T-cell (primary cell): Measurements from ENCODE around the gene ADAD2. TPM values are rescaled to one million over a fixed set of nuclear protein-coding genes. Genes with fewer than 3 reads are reported as not detected.

ENCODE experiments used
- ATAC-seq, 4 experiments: fragments of 200-7000 bp in 3 of 4; fragments of 150-1000 bp in 1 of 4; cut with Tn5 transposase; replicated peaks in 1 of 4; 1 replicate in 3 of 4; 2 replicates in 1 of 4; pipeline ENCODE4 v1.10.0; 2021; ENCODE audit warnings: moderate library complexity in 3 of 4, mild to moderate bottlenecking in 2 of 4, moderate number of reproducible peaks in 1 of 4
- CTCF ChIA-PET, 2 donors: fragments of 300-600 bp; sonication (Branson Sonifier 250); formaldehyde crosslinking; loops; one replicate each; lab custom pipeline; 2022; ENCODE audit warnings: antibody characterized with exemption in 2 of 2; lab: Charles Lee
- POLR2A ChIA-PET, 2 donors: fragments of 300-600 bp; sonication (Branson Sonifier 250); formaldehyde crosslinking; loops; one replicate each; lab custom pipeline; 2022; ENCODE audit warnings: antibody characterized with exemption in 2 of 2; lab: Charles Lee
- DNase-seq, 35 experiments: peaks; one replicate each; pipeline versions ENCODE4 v3.0.0 to v3.0.0-alpha.2; 2013 to 2023
- H3K27ac ChIP-seq: one replicate; pipeline ENCODE4 v1.5.1; 2013; ENCODE audit warnings: low read length
- H3K27me3 ChIP-seq, 2 experiments: replicated peaks in 1 of 2; 1 replicate in 1 of 2; 2 replicates in 1 of 2; pipeline versions ENCODE4 v1.6.1 to v1.7.0; 2013; ENCODE audit warnings: low read length in 1 of 2, mixed read lengths in 1 of 2; ENCODE audit not compliant: control insufficient read depth in 2 of 2, insufficient read depth in 2 of 2; ENCODE audit errors: extremely low read depth in 1 of 2
- H3K36me3 ChIP-seq, 2 donors: 1 replicate in 1 of 2; 2 replicates in 1 of 2; pipeline versions ENCODE4 v1.6.1 to v1.7.0; 2013; ENCODE audit warnings: low read length in 1 of 2; ENCODE audit not compliant: control insufficient read depth in 2 of 2, insufficient read depth in 1 of 2; ENCODE audit errors: extremely low read depth in 1 of 2
- H3K4me1 ChIP-seq, 2 experiments: 1 replicate in 1 of 2; 2 replicates in 1 of 2; pipeline versions ENCODE4 v1.6.1 to v1.7.0; 2013; ENCODE audit warnings: low read length in 2 of 2, mixed read lengths in 1 of 2; ENCODE audit not compliant: insufficient read depth in 2 of 2, control insufficient read depth in 1 of 2; ENCODE audit errors: extremely low read depth in 1 of 2
- H3K4me3 ChIP-seq, 2 donors: 1 replicate in 1 of 2; 2 replicates in 1 of 2; pipeline versions ENCODE4 v1.5.1 to v1.7.0; 2013; ENCODE audit warnings: mild to moderate bottlenecking in 2 of 2, low read length in 1 of 2, moderate library complexity in 1 of 2; ENCODE audit not compliant: control insufficient read depth in 1 of 2; ENCODE audit errors: extremely low read depth in 1 of 2
- H3K9me3 ChIP-seq: 2 replicates; pipeline ENCODE4 v1.7.0; 2013
- H3K27ac Mint-ChIP-seq, 2 donors: one replicate each; pipeline ENCODE4 v1.8.0; 2020 to 2021; ENCODE audit warnings: mild to moderate bottlenecking in 2 of 2, mixed read lengths in 2 of 2
- H3K27me3 Mint-ChIP-seq, 2 donors: one replicate each; pipeline ENCODE4 v1.8.0; 2021 to 2022; ENCODE audit warnings: mixed read lengths in 2 of 2
- H3K36me3 Mint-ChIP-seq: one replicate; pipeline ENCODE4 v1.8.0; 2021; ENCODE audit warnings: mixed read lengths
- H3K4me1 Mint-ChIP-seq, 3 donors: one replicate each; pipeline ENCODE4 v1.8.0; 2020 to 2022; ENCODE audit warnings: mixed read lengths in 3 of 3, mild to moderate bottlenecking in 1 of 3
- H3K4me3 Mint-ChIP-seq, 3 donors: one replicate each; pipeline ENCODE4 v1.8.0; 2020 to 2022; ENCODE audit warnings: mild to moderate bottlenecking in 3 of 3, mixed read lengths in 3 of 3, moderate library complexity in 3 of 3
- H3K9me3 Mint-ChIP-seq, 3 donors: one replicate each; pipeline ENCODE4 v1.8.0; 2020 to 2022; ENCODE audit warnings: mixed read lengths in 3 of 3
- WGBS: methylation state at CpG from one replicate; pipeline ENCODE4 v1.1.5; 2013; ENCODE audit warnings: missing lambda C conversion rate; ENCODE audit not compliant: insufficient coverage; 5-methylcytosine and 5-hydroxymethylcytosine counted together
- total RNA-seq, 35 experiments: library from RNA in 6 of 35; stranded (reverse) in 6 of 35; fragments of 120-200 nt in 1 of 35; gene quantifications; one replicate each; pipeline versions ENCODE4 v1.2.1 to v1.2.4 and lab custom pipeline; 2013 to 2026

Gene ADAD2
- total RNA-seq, 5 donors from 2014 or later (not counting 1 experiment from before 2014, with no cell fraction given): 0.25 TPM; not detected in 4

DNA sequence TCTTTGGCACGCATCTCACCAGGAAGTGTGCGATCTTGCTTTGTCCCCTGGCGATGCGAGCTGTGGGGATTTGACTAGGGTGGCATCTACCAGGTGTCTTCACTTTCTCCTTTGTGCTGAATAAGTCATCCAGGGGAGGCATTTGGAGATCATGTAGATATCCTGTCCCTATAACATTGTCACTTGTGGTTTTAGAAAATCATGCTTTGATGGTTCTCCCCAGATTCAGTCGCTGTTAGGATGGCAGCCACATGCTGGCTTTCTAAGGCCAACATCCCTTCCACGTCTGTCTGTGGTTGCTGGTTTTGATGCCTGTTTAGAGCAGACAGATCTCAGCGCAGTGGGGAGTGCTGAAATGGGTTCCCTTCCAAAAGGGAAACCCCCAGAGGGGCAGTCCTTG is 2.5 kb downstream of the ADAD2 start:
- Mint-ChIP-seq H3K9me3 (no peaks in the 10 kb centered on the region), H3K4me1 (peaks cover 17 to 21% (median 17%) of the 10 kb centered on the region in 3 donors), H3K27ac (peak overlapping the region; percentile 63 to 70), H3K27me3 (peaks cover 0 to 3% of the 10 kb centered on the region in 2 donors), H3K36me3 (no peaks in the 10 kb centered on the region), H3K4me3 (peak overlapping the region; percentile 45 to 71 (median 54))
- DNase-seq: peak in 9 of 35 experiments; percentile 5 to 37 (median 16)
- Histone ChIP-seq H3K9me3 (no peaks in the 10 kb centered on the region), H3K4me1 (peaks cover 8 to 22% of the 10 kb centered on the region in 2 experiments), H3K4me3 (no peak overlapping the region), H3K27me3 (peaks cover 0 to 8% of the 10 kb centered on the region in 2 experiments), H3K36me3 (no peaks in the 10 kb centered on the region), H3K27ac (peak overlapping the region; percentile 27)
- 46% methylated on average over 2 of the region's 7 CpGs for WGBS
- POLR2A ChIA-PET: no interaction called here
- peak in 3 of 4 experiments; percentile 11 to 78 (median 31) for ATAC-seq
- CTCF ChIA-PET: no interaction called here

DNA sequence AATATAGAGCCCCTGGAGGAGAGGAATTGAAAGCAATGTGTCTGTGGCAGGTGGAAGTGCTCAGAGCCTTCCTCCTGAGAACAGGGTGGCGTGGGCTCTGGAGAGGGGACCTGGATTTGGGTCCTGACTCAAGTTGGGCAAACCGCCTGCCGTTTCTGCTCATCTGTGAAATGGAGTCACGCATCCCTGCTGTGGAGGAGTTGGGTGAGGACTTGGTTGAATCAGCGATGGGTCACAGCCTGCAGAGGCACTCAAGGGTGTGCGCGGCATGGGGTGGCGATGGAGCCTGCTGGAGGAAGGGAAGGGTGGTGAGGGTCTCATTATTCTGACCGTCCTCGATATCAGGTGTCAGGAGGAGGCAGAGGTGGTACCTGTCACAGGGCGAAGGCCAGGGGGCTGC is 3.1 kb downstream of the ADAD2 start:
- Mint-ChIP-seq H3K4me3 (peak overlapping the region; percentile 45 to 71 (median 54)), H3K27ac (peak overlapping the region; percentile 63 to 70), H3K27me3 (peaks cover 0 to 3% of the 10 kb centered on the region in 2 donors), H3K9me3 (no peaks in the 10 kb centered on the region), H3K4me1 (peaks cover 17 to 21% (median 17%) of the 10 kb centered on the region in 3 donors), H3K36me3 (no peaks in the 10 kb centered on the region)
- ChIA-PET POLR2A (no interaction called here), CTCF (no interaction called here)
- 83% methylated on average over 11 of the region's 11 CpGs for WGBS
- Histone ChIP-seq H3K27me3 (peaks cover 1 to 11% of the 10 kb centered on the region in 2 experiments), H3K27ac (no peak overlapping the region), H3K36me3 (no peaks in the 10 kb centered on the region), H3K9me3 (no peaks in the 10 kb centered on the region), H3K4me1 (peaks cover 8 to 22% of the 10 kb centered on the region in 2 experiments), H3K4me3 (peak overlapping the region in 1 of 2 donors; percentile 0)
- peak in 2 of 4 experiments; percentile 15 to 19 for ATAC-seq
- no peak for DNase-seq

- POLR2A ChIA-PET: no interaction called here
- CTCF ChIA-PET: interaction anchor here in 1 of 2 donors (0.7 kb wide), 1 partner anchor 626 kb away, joined by 3 read pairs; no protein-coding TSS in a partner anchor
- Mint-ChIP-seq H3K4me1 (peaks cover 17 to 21% (median 17%) of the 10 kb centered on the region in 3 donors), H3K9me3 (no peaks in the 10 kb centered on the region), H3K36me3 (no peaks in the 10 kb centered on the region), H3K27me3 (peaks cover 0 to 3% of the 10 kb centered on the region in 2 donors), H3K27ac (peak overlapping the region; percentile 63 to 70), H3K4me3 (peak overlapping the region; percentile 45 to 71 (median 54))
- Histone ChIP-seq H3K4me3 (peak overlapping the region in 1 of 2 donors; percentile 0), H3K9me3 (no peaks in the 10 kb centered on the region), H3K27me3 (peaks cover 2 to 13% of the 10 kb centered on the region in 2 experiments), H3K27ac (no peak overlapping the region), H3K36me3 (no peaks in the 10 kb centered on the region), H3K4me1 (peaks cover 8 to 22% of the 10 kb centered on the region in 2 experiments)
- ATAC-seq (peak; percentile 73 to 86 (median 81)), DNase-seq (peak in 30 of 35 experiments; percentile 15 to 62 (median 38))
- 58% methylated on average over 29 of the region's 34 CpGs for WGBS
Observed at GRCh38 chr16:84194470-84195200, 3.7 kb downstream of the ADAD2 start.

DNA sequence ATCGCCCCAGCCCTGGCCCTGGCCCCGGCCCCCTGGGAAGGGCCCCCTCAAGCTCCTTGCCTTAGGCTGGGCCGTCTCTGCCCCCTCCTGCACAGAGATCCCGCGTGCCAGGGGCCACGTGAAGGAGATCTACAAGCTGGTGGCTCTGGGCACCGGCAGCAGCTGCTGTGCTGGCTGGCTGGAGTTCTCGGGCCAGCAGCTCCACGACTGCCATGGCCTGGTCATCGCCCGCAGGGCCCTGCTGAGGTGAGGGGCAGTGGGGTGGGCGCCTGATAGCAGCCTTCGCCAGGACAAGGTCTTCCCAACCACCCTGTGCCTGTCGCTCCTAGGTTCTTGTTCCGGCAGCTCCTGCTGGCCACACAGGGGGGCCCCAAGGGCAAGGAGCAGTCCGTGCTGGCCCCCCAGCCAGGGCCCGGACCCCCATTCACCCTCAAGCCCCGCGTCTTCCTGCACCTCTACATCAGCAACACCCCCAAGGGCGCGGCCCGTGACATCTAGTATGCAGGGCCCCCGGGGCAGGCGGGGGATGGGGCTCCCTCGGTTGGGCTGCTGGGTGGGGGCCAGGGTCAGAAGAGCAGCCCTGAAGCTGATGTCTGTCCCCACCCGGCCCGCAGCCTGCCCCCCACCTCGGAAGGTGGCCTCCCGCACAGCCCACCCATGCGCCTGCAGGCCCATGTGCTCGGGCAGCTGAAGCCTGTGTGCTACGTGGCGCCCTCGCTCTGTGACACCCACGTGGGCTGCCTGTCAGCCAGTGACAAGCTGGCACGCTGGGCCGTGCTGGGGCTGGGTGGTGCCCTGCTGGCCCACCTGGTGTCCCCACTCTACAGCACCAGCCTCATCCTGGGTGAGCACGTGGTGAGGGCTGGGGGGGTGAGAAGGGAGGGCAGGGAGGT is 4.5 kb downstream of the ADAD2 start:
- DNase-seq (no peak), ATAC-seq (no peak)
- H3K36me3 Mint-ChIP-seq: no peaks in the 10 kb centered on the region
- no peak overlapping the region for H3K27ac Mint-ChIP-seq
- Histone ChIP-seq H3K4me3 (no peak overlapping the region), H3K27ac (no peak overlapping the region), H3K4me1 (peaks cover 8 to 22% of the 10 kb centered on the region in 2 experiments), H3K27me3 (peaks cover 2 to 13% of the 10 kb centered on the region in 2 experiments), H3K9me3 (no peaks in the 10 kb centered on the region), H3K36me3 (no peaks in the 10 kb centered on the region)
- ChIA-PET POLR2A (no interaction called here), CTCF (no interaction called here)
- peaks cover 0 to 3% of the 10 kb centered on the region in 2 donors for H3K27me3 Mint-ChIP-seq
- 90% methylated on average over 27 of the region's 38 CpGs for WGBS
- H3K4me1 Mint-ChIP-seq: peaks cover 17 to 21% (median 17%) of the 10 kb centered on the region in 3 donors
- no peak overlapping the region for H3K4me3 Mint-ChIP-seq
- H3K9me3 Mint-ChIP-seq: no peaks in the 10 kb centered on the region

- H3K27me3 Mint-ChIP-seq: peaks cover 0 to 3% of the 10 kb centered on the region in 2 donors
- POLR2A ChIA-PET: no interaction called here
- Histone ChIP-seq H3K4me3 (no peak overlapping the region), H3K36me3 (no peaks in the 10 kb centered on the region), H3K9me3 (no peaks in the 10 kb centered on the region), H3K27me3 (peaks cover 2 to 13% of the 10 kb centered on the region in 2 experiments), H3K27ac (no peak overlapping the region), H3K4me1 (peaks cover 8 to 22% of the 10 kb centered on the region in 2 experiments)
- CTCF ChIA-PET: no interaction called here
- H3K4me1 Mint-ChIP-seq: peaks cover 17 to 21% (median 17%) of the 10 kb centered on the region in 3 donors
- DNase-seq (no peak), ATAC-seq (no peak)
- no peak overlapping the region for H3K27ac Mint-ChIP-seq
- no peak overlapping the region for H3K4me3 Mint-ChIP-seq
- 88% methylated on average over 9 of the region's 16 CpGs for WGBS
- H3K36me3 Mint-ChIP-seq: no peaks in the 10 kb centered on the region
- H3K9me3 Mint-ChIP-seq: no peaks in the 10 kb centered on the region
Observed at GRCh38 chr16:84196101-84196500, 5.1 kb downstream of the ADAD2 start.
